GM18526 (cell line): Measurements from ENCODE around the gene GRB10.

Experiments
- POLR2A ChIP-seq: IDR thresholded peaks from 3 replicates; pipeline ENCODE4 v1.6.1; 2011; ENCODE audit not compliant: insufficient read length; ENCODE audit errors: extremely low read depth

GRB10 gene

GRCh38 chr7:50607524-50608125, 175.1 kb downstream of the GRB10 start:
- TF ChIP-seq POLR2A = no peak

GRCh38 chr7:50605059-50605458, 177.6 kb downstream of the GRB10 start:
- TF ChIP-seq POLR2A = no peak

- TF ChIP-seq POLR2A = no peak
Observed at GRCh38 chr7:50603287-50603686, 179.4 kb downstream of the GRB10 start.

GRCh38 chr7:50599385-50599784, 183.3 kb downstream of the GRB10 start:
- no peak for TF ChIP-seq POLR2A

- TF ChIP-seq POLR2A = no peak
Observed at GRCh38 chr7:50598460-50599343, 184.0 kb downstream of the GRB10 start.

GRCh38 chr7:50596484-50596883, 186.2 kb downstream of the GRB10 start:
- no peak for TF ChIP-seq POLR2A

- no peak for TF ChIP-seq POLR2A
Observed at GRCh38 chr7:50595491-50596102, 187.1 kb downstream of the GRB10 start.

GRCh38 chr7:50594734-50595485, 187.8 kb downstream of the GRB10 start:
- TF ChIP-seq POLR2A = no peak

GRCh38 chr7:50594136-50594535, 188.6 kb downstream of the GRB10 start:
- TF ChIP-seq POLR2A = no peak

- no peak for TF ChIP-seq POLR2A
Observed at GRCh38 chr7:50592940-50593339, 189.8 kb downstream of the GRB10 start.

GRCh38 chr7:50591480-50592438, 190.9 kb downstream of the GRB10 start:
- TF ChIP-seq POLR2A = no peak

GRCh38 chr7:50591098-50591479, 191.6 kb downstream of the GRB10 start:
- no peak for TF ChIP-seq POLR2A

GRCh38 chr7:50590535-50590934, 192.2 kb downstream of the GRB10 start:
- no peak for TF ChIP-seq POLR2A

- TF ChIP-seq POLR2A = no peak
Observed at GRCh38 chr7:50589364-50589763, 193.3 kb downstream of the GRB10 start.
